ENCODE measurements around the gene TSSK6.
"Not testable (repeated sequence)": the region's sequence is repeated elsewhere in the genome, so short reads cannot be mapped to it uniquely, and the experiment has no call there.

TSSK6 gene

DNA sequence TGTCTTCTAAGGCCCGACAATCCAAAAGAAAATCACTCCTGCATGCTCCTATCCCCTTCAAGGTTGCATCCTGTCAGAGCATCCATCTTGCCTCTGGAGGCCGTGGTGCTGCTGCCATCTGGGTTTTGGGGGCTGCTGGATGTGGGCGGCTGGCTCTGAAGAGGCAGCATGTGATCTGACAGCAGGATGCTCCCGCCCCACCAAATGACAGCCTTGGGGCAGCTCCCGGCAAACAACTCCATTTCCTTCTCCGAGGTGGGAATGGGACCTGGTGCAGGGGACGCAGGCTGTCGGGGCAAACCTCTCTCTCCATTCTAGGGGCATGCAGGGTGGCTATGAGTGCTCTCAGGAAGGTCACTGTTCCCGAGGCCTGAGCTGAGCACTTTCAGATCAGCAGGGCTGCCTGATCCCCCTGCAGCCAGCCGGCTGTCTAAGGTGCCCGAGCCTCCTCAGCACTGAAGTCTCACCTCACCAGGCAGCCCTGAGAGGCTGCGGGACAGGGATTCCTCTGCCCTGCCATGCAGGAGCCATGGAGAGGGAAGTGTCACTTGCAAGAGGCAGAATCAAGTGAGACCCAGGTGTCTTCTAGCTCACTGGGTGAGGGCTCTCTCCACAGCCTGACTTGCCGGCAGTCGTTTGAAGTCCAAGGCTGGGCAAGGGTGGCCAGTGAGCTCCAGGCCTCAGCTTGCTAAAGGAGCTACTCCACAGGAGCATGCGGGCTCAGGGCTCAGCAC is 28.8 kb downstream of the TSSK6 start:
- no peak for DNase-seq

DNA sequence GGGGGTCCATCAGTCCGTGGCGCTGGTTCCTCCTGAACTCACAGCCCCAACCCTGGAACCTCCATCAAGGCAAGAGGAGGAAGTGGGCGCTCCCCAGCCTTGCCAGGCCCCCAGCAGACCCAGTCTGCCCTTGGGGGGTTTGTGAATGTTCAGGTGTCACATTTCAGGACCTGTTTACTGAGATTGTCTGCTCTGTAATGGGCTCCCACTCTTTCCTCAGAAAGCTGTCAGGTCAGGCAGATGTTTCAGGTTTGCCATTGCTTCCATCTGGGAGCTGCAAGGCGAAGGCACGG is 29.4 kb downstream of the TSSK6 start:
- no peak for DNase-seq

DNA sequence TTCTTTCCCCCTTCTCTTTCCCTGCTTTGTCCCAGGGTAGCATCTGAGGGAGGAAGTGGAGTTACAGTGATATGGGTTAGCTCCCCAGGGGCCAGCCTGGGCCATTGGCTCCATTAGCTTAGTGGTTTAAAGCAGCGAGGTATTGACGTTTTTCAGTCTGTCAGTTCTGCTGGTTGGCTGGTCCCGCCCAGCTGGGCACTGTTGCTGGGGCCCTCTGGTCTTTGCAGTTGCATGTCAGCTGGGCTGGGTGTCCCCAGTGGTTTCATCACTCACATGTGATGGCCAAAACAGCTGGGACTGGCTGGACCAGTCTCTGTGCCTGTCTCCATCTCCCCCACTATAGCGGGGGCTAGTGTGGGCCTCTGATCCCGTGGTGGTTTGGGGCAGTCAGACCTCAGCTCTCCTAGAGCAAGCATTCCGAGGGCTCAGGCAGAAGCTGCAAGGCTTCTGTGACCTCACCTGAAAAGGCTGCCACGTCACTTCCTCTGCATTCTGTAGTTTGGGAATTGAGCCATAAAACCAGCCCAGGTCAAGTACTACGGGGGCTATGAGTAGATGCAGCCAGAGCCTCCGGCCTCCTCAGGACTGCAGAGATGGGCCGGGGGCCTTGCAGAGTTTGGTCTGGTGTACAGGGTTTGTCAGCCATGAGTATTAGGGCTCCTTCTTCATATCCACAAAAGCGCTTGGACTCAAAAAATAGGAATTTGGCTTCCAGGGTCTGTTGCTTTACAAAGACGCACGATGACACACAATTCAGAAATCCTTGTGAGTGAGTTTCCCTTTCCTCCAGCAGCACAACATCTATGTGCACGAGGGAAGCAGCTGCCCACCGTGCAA is 30.0 kb downstream of the TSSK6 start:
- no peak for DNase-seq

DNA sequence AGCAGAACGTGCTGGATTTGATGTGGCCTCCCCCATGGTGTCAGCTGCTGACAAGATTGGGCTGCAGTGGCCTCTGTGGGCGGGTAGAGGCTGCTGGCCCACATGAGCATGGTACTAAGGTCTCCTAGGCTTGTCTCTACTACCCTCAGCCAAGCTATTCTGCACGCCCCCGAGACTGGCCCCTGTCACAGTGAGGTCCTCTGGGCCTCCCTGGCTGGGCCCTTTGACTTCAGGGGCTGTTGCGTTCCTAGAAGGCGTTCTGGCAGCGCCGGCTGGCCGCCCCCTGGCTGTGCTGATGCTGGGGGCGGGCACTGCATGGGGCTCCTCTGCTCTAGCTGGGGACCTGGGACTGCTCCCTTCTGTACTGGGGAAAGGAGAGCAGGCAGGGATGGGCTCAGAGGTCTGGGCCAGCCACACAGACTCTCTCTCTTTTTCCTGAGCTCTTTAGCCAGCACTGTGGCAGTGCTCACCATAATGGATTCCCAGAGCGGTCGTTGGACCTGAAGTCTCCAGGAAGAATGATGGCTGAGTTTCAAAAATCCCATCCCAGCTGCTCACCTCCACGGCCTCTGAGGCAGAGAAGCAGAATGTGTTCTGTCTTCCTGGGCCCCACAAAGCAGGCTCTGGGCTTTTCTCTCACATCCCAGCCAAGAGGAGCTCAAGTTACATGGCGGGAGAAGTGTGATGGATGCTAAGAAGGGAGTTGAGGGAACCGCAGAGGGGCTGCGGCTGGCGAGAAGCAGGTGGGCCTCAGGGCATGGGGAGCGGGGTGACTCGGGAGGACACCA is 32.3 kb downstream of the TSSK6 start:
- DNase-seq, result no peak

DNA sequence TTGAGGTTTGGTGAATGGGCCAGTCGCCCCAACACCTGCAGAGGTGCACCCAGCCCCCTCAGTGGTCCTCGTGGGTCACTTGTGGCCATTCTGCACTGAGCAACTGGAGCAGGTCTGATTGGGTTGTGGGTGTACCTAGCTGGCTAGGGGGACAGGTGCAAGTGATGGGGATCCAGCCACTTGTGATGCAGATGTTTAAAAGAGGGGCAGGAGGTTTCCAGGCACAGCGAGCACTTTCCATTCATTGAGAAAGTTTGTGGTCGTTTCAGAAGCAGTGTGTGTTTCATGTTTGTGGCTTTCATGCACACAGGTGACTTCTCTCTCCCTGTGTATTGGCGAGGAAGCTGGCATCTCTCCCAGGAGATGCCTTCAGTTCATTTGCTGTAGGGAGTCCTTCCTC is 34.7 kb downstream of the TSSK6 start:
- DNase-seq, result peak; percentile 57

DNA sequence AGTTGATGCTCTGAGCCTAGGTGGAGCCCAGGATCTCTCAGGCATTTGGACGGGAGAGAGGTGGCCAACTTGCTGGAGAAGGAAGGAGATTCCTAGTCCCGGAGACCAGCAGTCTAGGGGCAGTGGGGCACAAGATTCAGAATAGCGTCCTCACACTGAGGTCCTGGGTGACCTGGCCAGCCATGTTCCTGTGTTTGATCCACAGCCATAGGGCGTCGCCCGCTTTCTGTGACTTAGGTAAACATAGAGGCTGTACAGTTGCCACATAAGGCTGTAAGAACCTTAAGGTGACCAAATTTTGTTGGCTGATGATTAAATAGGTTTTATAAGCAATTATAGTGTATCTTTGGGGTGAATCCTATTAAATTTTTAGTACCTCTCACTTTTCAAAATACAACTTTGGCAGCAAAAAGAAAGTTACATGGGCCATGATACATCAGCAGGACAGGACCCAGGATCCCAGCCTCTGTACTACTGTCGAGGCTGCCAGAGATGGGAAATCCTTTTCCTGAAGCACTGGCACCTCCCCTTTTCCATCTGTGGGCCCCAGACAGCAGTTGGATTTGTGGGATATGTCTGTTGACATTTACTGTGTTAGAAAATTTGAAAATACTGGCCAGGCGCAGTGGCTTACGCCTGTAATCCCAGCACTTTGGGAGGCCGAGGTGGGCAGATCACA is 37.5 kb downstream of the TSSK6 start:
- no peak for DNase-seq

DNA sequence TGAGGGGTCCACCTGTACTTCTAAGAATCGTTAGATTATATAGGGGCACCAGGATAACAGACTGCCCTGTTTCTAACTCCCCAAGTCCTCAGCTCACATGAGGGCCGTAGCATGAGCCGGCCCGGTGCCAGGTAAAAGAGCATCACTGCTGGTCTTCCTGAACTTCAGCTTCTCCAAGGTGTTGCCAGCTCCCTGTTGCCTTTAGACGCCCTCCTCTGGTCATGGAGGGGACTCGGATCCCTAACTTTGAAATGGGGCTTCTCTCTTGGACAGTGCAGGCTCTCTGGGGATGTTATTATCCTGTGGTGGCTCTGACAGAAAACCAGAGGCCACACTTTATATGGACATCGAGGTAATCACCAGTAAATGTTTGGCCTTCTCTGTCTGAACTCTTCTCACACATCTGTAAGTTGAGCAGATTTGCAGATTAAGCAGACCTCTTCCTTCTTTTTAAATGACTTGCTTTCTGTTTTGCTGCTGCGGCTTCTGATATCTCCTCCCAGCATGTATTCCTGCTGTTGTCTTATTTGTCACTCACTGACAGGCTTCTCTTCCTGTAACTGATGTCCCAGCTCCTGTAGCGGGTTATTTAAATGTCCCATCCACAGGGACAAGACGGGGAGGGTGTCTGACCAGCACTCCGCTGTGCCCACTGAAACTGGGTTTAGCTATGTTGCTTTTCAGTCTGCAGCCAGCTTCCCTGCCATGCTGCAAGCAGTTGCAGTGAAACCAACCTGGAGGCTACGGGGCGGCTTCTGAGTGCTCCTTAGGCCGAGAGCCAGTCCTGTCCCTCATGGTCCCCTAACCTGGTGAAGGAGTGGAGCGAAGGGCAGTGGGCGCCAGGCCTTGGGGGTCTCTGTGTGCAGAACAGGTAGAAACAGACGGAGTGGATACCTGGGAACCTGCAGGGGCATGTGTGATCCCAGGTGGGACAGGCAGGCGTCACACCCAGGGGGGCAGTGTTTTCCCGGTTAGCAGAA is 39.2 kb downstream of the TSSK6 start:
- DNase-seq, result no peak

DNA sequence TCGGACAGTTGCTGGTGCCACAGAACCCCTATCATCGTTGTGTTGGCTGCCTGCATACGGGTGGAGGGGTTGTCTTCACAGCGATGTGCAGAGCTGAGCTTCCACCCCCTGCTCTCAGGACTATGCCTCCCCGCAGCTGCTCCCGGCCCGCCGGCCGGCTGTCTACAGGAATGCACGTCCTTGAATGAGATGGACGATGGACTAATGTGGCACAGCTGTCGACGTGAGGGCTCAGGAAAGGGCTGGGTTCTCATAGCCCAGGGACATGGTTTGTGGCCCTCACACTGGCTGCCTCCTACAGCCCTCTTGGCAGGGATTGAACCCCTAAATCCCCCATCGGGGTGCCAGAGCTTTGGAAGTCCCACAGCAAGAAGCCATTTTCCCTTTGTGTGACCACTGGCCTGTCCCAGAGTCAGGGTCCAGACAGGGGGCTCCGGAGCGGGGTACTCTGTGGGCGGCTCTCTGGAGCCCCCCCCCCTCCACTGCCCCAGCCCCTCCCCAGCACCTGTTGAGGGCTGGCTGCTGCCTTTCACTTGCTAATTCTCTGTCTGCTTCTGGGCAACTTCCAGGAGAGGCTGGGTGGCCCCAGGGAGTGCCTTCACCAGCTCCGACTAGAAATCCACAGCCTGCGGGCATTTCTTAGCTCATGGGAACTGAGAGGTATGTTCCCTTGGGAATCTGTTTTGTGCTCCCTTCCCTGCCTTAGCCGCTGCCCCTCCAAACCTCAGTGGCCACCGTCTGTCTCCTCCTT is 40.2 kb downstream of the TSSK6 start:
- DNase-seq, result no peak

DNA sequence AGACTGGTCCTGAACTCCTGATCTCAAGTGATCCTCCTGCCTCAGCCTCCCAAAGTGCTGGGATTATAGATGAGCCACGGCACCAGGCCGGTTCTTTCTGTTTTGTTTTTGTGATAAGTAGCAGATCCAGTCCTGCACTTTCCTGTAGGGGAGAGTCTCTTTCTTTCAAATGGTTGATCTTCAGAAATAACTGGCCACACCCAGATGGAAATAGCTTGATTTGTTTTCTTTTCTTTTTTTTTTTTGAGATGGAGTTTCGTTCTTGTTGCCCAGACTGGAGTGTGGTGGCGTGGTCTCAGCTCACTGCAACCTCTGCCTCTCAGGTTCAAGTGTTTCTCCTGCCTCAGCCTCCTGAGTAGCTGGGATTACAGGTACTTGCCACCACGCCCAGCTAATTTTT is 43.2 kb downstream of the TSSK6 start:
- DNase-seq, result not testable (repeated sequence)

DNA sequence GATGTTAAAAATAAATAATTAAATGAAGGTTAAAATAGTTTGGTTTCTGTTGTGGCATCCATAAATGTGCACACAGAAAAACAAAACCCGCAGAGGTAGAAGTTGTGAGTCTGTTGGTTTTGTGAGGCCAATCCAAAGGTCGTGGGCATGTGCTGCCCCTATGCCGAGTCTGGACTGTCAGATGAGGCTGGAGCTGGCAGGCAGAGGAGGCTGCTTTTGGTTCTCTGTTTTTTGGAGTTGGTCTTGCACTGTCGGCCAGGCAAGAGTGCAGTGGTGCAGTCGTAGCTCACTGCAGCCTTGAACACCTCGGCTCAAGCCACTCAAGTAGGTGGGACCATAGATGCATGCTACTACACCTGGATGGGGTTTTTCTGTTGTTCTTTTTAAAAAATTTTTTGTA is 43.7 kb downstream of the TSSK6 start:
- no peak for DNase-seq

DNA sequence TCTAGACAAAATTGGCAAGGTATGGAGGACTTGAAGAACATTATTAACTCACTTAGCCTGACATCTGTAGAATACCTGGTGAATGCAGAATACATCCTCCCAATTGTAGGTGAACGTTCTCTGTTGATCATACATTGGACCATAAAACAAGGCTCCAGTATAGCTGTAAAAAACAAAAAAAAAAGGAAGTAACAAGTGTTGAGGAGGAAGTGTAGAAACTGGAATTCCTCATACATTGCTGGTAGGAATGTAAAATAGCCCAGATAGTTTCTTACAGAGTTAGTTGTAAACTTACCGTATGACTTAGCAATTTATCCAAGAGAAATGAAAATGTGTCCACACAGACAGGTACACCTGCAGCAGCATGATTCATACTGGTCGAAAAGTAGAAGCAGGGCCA is 44.8 kb downstream of the TSSK6 start:
- DNase-seq, result no peak

DNA sequence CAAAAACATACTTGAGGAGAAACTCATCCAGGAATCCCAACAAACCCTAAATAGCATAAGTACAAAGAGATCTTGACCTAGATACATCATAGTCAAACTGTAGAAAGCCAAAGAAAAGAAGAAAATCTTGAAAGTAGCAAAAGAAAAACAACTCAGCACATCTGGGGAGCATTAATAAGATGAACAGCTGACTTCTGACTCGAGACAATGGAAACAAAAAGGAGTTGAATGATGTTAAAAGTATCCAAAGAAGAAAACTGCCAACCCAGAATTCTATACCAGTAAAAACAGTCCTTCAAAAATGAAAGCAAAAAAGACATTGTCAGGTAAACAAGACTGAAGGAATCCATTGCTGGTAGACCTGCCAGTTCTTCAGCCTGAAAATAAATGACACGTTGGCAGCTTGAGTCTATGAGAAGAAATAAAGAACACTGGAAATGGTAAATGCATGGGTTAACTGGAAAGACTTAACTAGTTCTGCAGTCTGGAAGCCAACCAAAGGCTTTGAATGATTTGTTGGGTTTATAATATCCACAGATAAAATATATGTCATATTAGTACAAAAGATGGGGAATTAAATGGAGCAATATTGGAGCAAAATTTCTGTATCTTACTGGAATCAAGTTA is 46.8 kb downstream of the TSSK6 start:
- no peak for DNase-seq

DNA sequence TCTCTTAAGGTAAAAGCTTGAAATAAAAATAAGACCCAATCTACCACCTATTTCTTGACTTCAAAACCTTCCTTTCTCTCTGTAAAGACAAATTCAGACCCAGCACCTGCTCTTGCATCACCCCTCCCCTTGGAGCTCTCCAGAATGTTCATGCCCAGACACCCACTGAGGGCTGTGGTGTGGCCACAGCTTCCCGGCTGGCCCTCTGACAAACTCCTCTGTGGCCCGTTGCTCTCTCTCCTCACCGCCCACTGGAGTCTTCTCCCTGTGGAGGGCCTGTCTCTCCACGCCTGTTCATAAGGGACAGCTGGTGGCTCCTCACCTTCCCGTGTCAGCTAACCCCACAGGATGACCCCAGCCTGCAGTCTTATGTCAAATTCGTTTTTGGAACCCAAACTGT is 49.1 kb downstream of the TSSK6 start:
- DNase-seq, result no peak

DNA sequence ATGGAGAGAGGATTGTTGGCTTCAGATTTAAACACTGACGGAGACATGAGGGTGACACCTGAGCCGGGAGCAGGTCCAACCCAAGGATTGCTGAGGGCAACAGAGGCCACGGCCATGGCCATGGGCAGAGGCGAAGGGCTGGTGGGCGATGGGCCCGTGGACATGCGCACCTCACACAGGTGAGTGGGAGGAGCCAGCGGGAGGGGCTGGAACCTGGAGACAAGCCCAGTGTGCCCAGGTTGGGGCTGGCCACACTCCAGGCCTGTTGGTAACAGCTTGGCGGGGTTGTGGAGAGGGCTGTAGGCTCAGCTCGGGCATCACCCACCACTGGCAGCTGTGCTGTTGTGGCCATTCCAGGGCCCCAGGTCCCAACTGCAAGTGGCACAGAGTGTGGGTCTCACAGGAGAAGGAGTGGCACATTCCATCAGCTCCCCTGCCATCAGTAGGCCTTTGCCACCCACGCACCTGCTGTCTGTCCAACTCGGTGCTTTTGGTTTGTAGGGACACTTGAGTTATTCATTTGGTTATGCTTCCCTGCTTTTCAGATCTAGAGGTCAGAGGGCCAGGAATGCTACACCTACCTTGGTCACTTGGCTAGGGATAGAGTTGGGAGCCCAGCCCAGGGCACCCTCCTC is 49.8 kb downstream of the TSSK6 start:
- no peak for DNase-seq

DNA sequence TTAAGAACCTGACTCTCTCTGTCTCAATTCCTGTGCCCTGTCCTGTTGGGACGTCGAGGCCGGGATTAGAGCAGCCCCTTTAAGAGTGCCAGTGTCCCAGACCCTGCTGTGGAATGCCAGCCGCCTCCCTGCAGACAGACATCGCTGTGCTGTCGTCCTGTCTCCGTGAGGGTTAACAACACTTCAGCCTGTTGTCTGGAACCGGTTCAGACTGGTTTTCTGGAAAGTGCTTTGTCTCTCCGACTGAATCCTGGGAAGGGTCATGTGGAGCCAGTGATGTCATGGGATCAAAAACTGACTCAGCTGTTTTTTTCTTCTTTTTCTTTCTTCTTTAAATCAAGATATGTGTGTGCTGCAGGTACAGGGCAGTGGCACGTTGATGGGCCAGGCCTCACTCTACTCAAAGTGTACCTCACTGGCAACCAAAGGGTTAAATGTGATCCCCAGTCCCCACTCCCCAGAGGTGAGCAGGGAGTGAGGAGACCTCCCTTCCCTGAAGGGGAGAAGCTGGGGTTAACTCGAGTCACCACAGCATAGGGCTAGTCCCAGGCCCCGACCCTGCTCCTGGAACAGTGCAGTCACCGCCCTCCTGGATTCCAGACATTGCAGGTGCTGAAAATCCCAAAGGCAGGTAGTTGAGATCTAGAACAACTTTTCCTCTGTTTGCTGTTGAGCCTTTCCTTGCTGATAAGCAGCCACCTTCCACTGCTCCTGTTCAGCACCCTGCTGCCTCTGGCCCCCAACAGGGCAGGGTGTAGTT is 50.8 kb downstream of the TSSK6 start:
- no peak for DNase-seq
